Activated gamma-delta T cell treated with anti-CD3 and anti-CD28 coated beads, Interleukin-2, amount 50 U/mL, for 16 hours (primary cell): Measurements from ENCODE around the gene B4GALNT3.

Experiments used
- DNase-seq: peaks from one replicate; pipeline ENCODE4 v3.0.0-alpha.2; 2020; ENCODE audit warnings: low read depth

B4GALNT3 gene

DNA sequence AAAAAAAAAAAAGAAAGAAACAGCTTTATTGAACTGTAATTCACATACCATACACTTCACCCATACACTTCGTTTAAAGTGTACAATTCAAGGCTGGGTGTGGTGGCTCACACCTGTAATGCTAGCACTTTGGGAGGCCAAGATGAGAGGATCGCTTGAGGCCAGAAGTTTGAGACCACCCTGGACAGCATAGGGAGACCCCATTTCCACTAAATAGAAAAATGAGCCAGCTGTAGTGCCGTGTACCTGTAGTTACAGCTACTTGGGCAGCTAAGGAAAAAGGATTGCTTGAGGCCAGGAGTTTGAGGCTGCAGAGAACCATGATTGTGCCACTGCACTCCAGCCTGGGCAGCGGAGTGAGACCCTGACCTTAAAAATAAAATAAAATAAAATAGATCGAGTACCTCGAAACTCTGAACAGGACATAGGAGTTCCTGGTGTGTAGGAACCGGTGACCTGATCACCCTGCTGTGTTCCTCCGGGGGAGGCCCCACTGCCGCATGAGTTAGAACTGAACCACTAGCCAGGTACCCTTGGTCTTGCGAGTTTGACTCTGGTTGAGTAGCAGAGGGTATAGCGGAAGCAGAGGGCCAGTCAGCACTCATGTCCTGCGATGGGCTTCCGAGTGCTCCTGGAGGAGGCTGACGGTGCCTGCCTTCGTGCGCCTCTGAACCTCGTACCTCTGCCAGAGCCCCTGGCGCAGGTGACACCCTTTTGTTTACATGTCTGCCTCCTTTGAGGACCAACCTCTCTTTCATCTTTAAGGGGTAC is 80.0 kb downstream of the B4GALNT3 start:
- no peak for DNase-seq

DNA sequence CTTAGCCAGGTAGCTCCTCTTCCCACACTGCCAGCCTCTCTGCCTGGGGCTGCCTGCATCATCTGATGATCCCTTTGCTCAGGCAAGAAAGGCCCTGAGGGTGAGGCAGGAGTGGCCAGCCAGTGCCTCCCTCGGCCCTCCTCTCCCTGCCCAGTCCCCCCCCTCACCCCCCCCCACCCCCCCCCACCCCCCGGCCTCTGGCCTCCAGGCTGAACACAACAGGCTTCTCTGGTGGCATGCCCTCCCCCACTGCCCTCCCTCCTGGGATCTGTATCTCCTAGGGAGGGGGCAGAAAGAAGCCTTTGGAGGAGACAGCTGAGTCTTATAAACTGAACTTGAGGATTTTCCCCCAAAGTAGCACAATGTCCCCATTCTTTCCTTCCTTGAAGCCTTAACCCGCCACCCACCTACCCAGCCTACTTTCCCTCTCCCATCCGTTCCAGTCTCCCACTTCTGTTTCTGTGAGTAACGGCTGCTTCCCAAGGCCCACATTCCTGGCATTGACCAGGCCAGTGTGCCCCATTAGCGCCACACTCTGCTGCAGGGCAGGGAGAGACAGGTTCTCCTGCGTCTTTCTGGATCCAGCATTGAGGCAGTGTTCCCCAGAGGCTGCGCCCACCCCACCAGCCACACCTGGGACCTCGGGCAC is 82.1 kb downstream of the B4GALNT3 start:
- no peak for DNase-seq

DNA sequence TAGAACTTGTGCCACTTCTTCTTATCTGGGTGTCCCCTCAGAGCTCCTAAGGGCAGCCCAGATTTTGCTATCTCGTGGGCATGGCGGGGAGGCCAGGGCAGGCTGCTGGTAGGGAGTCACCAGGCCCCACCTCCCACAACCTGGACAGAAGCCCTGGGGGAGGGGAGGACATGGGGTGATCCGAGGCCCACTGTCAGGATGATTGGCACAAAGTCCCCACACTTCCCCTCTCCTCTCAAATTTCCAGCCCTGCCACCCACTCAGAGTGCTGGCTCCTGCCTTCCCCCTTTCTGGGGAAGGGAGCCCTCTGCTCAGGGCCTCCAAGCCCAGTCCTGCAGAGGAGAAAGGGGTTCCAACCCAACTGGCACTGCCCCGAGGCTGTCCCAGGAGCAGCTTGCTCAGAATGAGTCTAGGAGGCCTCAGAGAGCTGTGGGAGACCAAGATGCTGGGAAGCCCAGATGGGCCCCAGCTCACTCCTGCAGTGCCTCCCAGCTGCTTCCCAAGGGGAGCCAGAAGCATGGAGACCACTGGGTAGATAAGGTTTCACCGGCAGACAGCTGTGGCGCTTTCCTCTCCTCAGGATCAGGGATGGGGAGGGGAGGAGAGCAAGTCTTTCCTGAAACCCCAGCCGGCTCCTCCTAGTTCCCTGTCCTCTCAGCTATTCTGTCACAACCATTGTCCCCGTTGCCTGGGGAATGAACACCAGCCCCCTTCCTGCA is 82.8 kb downstream of the B4GALNT3 start:
- no peak for DNase-seq

DNA sequence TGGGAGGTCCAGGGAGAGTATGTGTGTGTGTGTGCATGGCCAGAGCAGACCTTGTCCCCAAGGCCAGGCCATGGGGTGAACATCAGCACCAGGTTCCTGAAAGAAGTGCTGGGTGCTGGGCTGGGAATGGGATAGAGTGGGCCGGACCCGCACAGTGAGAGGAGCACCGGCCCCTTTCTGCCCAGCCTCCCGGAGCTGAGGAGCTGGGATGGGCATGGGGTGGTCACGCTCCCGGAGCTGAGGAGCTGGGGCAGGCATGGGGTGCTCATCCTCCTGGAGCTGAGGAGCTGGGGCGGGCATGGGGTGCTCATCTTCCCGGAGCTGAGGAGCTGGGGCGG is 83.3 kb downstream of the B4GALNT3 start:
- no peak for DNase-seq

DNA sequence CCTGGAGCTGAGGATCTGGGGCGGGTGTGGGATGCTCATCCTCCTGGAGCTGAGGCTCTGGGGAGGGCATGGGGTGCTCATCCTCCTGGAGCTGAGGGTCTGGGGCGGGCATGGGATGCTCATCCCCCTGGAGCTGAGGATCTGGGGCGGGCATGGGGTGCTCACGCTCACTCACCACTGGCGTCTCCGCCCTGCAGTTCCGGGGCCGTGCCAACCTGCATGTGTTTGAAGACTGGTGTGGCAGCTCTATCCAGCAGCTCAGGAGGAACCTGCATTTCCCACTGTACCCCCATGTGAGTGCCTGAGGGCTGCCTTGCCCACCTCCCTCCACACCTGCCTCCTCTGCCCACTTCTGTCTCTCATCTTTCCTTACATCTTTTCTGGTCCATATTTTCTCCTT is 84.4 kb downstream of the B4GALNT3 start:
- no peak for DNase-seq

DNA sequence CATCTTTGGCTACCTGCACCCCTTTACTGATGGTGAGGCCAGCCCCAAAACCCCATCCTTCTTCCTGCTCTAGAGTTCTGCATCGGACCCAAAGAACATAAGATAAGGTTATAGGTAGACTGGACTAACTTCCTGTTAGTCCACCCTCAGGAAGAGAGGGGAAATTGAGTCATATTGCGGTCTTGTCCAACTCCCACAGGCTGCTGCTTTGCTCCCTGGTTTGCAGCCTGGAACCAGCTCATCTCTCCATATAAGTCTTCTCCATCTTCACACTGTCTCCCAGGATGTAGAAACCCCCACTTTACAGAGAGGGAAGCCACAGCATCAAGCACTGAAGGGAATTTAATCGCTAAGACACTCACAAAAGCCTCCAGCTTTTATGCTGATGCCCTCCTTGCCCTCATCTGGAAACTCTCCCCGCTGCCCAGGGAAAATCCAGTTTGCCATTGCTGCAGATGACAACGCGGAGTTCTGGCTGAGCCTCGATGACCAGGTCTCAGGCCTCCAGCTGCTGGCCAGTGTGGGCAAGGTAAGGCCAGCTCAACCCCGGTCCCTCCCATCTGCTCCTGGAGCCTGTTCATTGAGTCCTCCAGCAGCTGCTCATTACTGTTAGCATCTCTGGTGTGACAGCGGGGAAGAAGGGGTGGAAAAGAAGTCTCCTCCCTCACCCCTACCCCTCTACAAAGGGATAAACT is 85.3 kb downstream of the B4GALNT3 start:
- no peak for DNase-seq

DNA sequence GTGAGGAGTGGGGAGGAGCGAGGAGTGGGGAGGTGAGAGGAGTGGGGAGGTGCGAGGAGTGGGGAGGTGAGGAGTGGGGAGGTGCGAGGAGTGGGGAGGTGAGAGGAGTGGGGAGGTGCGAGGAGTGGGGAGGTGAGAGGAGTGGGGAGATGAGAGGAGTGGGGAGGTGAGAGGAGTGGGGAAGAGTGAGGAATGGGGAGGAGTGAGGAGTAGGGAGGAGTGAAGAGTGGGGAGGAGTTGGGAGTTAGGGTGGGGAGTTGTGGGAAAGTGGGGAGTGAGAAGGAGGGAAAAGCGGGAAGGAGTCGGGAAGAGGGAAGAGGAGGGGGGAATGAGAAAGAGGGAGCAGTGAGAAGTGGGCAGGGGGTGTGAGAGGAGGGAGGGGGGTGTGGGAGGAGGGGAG is 86.1 kb downstream of the B4GALNT3 start:
- no peak for DNase-seq

DNA sequence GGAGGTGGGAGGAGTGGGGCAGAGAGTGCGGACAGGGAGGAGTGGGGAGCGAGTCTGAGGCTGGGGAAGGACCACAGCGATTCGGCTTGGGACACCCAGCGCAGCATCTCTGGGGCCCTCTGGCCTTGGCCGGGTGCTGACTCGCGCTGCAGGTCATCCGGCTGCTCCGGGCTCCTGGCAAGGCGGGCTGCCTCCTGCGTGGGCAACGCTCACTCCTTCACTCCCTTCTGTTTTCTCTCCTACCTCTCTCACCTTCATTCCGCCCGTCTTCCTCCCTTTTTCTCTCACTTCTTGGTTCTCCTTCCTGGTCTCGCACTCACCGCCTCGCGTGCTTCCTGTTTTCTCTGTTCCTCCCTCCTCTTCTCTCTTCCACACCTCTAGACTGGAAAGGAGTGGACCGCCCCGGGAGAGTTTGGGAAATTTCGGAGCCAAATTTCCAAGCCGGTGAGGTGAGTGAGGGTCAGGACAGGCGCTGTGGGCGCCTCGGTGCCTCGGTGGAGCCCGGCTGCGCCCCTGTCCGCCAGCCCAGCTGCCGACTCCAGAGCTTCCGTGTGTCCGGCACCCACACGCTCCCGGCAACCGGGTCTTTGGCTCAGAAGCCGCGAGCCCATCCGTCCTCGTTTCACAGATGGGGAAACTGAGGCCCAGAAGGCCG is 86.7 kb downstream of the B4GALNT3 start:
- DNase-seq = no peak

DNA sequence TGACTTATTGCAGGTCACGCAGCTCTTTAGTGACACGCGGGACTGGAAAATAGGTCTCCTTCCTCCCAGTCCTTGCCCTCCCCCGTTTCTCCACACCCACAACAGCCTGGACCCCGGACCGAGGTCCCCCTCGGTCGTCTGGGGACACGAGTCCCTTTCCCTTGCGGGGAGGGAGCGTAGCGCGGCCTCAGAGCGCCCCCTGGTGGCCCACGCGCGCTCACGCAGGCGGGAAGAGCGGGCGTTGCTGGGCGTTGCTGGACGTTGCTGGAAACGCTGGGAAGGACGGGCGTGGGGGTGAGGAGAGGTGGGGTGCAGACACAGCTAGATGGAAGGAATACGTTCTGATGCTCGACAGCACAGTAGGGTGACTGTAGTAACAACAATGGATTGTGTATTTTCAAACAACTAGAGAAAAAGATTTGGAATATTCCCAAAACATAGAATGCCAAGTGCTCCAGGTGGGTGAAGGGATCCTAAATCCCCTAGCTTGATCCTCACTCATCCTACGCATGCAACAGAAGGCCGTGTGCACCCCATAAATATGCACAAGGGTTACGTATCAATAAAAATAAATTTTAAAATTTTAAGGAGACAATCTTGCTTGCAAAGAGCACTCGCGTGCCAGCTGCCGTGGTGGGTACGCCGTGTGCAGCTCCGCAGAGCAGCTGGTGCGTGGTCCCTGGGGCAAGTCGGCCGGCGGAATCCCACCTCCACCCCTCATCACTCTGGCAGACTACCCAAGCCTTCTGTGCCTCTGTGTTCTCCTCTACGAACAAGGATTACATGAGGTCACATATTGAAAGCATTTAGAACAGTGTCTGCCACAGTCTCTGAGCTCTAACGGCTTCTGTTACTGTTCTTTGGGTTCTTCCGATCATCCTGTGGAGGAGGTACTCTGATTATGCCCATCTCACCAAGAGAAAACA is 87.4 kb downstream of the B4GALNT3 start:
- peak; percentile 38 for DNase-seq

DNA sequence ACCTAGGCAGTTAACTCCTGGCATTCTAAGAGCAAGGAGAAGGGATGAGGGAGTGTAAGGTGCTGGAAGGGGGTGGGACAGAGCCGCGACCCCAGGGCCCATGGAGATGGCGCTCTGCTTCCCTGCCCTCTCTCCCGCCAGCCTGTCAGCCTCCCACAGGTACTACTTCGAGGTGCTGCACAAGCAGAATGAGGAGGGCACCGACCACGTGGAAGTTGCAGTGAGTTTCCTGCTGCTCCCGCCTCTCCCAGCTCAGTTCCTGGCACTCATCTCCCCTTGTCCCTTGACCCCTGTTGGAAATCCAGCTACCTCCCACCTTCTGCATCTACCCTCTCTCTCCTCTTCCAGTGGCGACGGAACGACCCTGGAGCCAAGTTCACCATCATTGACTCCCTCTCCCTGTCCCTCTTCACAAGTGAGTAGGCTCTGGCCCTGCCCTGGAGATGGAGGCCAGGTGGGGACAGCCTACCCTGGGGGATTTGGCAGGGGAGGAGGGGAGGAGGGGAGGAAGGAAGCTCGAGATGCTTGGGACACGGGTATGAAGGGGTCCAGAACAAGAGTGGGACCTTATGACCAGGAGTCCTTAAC is 88.2 kb downstream of the B4GALNT3 start:
- no peak for DNase-seq

DNA sequence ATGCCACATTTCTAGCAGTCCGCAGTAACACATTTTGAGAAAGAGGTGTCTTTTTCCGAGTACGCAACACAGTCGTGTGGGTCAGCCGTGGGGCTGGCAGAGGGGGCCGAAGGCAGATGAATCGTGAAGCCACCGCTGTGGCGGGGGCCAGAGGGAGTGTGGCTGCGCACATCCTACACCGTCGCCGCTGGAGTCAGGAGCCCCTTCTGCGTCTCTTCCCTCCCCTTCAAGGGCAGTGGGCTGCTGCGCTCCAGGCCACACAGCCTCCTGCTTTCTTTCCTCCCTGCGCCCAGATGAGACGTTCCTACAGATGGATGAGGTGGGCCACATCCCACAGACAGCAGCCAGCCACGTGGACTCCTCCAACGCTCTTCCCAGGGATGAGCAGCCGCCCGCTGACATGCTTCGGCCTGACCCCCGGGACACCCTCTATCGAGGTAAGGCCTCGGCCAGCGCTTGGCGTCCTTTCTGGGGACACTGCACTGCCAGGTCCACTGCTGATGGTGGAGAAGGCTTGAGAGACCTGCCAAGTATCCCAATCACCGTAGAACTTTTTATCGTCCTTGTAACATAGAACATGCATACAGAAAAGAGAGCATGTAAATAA is 89.8 kb downstream of the B4GALNT3 start:
- DNase-seq = no peak

DNA sequence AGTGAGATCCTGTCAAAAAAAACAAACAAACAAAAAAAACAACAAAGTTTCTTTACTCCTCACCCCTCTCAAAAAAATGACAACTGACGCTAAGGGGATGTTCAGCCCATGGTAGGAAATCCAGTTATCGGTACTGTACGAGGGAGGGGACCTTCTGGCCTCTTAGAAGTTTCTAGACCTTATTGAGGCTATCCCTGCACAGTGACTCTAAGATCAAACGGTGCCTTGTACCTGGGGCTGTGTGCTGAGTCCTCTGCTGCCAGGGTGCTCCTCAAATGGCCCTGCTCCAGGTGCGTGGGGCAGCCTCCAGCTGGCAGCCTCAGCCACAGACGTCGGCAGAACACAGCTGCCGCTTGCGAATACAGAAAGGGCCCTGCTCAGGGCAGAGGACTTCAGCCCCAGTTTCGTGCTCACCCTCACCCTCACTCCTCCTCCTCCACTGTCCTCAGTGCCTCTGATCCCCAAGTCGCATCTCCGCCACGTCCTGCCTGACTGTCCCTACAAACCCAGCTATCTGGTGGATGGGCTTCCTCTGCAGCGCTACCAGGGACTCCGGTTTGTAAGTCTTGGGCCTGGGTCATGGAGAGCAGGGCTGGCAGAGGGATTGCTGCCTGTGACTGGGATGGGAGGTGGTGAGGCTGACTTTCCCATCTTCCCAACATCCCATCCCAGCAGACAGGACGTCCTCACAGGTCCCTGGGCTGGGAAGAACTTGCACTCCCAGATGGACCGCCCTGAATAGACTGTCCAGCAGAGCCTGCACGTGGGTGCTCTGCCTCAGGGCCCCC is 90.9 kb downstream of the B4GALNT3 start:
- no peak for DNase-seq

DNA sequence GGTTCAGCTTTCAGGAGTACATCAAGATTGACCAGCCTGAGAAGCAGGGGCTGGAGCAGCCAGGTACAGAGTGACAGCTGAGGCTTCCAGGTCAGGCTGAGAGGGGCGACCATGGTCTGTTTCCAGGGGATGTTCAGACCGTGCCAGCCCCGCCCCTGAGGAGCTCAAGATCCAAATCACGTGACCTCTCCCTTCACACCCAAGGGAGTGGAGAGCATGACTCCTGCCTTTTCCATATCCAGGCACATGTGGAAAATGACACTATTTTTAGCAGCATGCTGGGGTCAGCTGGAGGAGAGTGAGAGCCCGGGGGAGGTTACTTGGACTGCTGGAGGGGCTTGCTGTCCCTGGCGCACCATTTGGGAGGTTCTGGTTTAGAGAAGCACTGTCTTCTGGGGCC is 92.7 kb downstream of the B4GALNT3 start:
- no peak for DNase-seq

DNA sequence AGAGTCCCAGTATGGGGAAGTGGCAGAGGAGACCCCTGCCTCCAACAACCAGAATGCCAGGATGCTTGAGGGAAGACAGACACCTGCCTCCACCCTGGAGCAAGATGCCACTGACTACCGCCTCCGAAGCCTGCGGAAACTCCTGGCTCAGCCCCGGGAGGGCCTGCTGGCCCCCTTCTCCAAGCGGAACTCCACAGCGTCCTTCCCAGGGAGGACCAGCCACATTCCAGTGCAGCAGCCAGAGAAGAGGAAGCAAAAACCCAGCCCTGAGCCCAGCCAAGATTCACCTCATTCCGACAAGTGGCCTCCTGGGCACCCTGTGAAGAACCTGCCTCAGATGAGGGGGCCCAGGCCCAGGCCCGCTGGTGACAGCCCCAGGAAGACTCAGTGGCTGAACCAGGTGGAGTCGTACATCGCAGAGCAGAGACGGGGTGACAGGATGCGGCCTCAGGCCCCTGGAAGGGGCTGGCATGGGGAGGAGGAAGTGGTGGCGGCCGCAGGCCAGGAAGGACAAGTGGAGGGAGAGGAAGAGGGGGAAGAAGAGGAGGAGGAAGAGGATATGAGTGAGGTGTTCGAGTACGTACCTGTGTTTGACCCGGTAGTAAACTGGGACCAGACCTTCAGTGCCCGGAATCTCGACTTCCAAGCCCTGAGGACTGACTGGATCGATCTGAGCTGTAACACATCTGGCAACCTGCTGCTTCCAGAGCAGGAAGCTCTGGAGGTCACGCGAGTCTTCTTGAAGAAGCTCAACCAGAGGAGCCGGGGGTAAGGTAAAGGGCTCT is 93.7 kb downstream of the B4GALNT3 start:
- DNase-seq = peak; percentile 32

DNA sequence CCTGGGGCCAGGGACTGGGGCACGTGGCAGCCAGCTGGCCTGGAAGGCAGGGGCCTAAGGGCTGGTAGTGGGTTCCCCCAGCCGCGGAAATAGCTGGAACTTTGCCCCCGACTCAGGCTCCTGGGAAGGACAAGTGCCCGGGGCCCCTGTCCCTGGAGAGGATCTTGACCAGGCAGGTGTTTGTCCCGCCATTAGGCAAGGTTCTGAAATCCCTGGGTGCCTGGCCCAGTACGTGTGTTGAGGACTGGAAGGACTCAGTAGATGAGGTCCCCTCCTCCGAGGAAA is 94.2 kb downstream of the B4GALNT3 start:
- no peak for DNase-seq

DNA sequence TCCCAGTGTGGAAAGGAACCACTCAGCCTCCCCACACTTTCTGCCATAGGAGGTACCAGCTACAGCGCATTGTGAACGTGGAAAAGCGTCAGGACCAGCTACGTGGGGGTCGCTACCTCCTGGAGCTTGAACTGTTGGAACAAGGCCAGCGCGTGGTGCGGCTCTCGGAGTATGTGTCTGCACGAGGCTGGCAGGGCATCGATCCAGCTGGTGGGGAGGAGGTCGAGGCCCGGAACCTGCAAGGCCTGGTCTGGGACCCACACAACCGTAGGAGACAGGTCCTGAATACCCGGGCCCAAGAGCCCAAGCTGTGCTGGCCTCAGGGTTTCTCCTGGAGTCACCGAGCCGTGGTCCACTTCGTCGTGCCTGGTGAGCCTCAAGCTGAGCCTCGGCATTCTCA is 96.8 kb downstream of the B4GALNT3 start:
- no peak for DNase-seq

DNA sequence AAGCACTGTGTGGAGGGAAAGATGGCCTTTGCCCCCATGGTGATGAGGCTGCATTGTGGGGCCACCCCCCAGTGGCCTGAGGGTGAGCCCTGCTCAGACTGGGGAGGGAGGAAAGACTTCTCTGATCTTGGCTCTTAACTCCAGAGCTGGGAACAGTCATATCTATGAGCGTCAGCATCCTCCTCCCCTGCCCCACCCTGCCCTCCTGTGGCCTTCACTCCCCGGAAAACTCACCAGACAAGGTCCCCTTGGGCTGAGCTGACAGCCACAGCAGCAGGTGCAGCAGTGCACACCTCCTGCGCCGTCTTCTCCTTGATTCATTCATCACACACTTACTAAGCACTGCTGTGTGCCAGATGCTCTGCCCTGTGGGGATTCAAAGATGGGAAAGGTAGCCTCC is 98.8 kb downstream of the B4GALNT3 start:
- no peak for DNase-seq

DNA sequence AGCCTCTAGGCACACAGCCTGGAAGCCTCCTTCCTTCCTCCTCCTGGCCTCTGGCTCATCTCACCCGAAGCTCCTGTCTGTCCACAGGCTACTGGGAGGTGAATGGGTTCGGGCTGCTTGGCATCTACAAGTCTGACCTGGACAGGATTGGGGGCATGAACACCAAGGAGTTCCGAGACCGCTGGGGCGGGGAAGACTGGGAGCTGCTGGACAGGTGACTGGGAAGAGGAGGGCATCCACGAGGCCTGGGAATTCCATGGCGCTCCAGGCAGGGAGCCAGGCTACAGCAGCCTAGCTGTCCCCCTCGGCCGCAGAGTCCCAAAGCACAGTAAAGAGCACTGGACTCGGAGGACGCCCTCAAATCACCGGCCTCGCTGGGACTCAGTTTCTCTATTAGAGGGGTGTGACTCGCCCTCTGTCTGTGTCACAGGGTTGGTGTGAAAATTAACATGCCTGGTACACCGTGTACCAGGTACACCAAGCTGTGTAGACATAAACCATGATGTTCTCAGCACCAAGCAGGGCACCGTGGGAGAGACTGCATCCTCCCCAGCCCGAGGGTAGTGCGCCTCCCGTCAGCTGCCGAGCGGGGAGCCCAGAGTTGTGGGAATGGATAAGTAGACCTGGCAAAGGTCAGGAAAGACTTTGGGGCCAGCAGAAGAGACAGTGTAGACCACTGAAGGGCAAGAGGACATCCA is 99.6 kb downstream of the B4GALNT3 start:
- DNase-seq = no peak
